ENCODE data around the gene DIPK1C.

Gene DIPK1C

DNA sequence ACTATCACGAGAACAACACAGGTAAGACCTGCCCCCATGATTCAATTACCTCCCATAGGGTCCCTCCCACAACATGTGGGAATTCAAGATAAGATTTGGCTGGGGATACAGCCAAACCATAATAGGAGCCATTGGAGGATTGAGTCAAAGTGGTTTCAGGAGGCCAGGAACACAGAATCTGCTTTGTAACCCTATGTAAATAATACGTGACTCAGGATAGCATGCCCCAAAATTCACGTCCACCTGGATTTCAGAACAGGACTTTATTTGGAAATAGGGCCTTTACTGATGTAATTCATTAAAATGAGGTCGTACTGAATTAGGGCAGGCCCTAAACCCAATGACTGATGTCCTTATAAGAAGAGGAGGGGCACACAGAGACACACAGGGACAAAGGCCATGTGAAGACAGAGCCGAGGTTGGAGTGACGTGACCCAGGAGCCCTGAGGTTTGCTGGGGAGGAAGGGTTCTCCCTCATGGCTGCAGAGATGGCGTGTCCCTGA is 23.1 kb upstream of the DIPK1C start:
- Histone ChIP-seq H3K4me1 (peaks cover 0 to 8% (median 0%) of the 10 kb centered on the region in 4 donors), H3K4me3 (no peak overlapping the region), H3K9me3 (no peaks in the 10 kb centered on the region), H3K36me3 (no peaks in the 10 kb centered on the region), H3K27ac (no peak overlapping the region), H3K27me3 (peaks cover 0 to 5% of the 10 kb centered on the region in 2 donors)
- intact Hi-C loops (cut with DNase I; ENCODE audit: low total_unique reads) = loop anchor here (10.0 kb wide), 1 partner anchor 275 kb away; no protein-coding TSS in a partner anchor
- no peak for DNase-seq
- TF ChIP-seq CTCF (IDR thresholded peaks at IDR 0.05) = no peak

- no peak for TF ChIP-seq CTCF (IDR thresholded peaks at IDR 0.05)
- H3K36me3 ChIP-seq = no peaks in the 10 kb centered on the region
These were observed 22.5 kb upstream of the DIPK1C start for GRCh38 chr18:74479486-74480148.

DNA sequence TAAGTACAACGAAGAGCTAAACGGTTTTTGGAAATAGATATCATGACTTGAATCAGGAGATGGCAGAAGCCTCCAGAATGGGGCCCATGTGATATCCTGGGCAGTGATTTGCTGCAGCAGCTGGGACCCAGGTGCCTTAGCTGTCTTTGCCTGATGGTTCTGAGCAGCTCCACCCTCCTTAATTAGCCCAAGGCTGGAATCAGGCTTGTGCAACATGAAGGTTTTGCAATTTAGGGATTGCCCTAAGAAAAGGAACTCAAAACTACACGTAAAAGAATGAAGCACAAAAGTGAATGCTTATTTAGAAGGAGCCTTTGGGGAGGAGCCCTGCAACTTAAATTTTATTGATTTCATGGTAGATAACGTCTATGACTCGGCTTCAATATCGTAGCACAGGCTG is 21.8 kb upstream of the DIPK1C start:
- DNase-seq = no peak
- Histone ChIP-seq H3K4me3 (no peak overlapping the region), H3K27me3 (peaks cover 0 to 9% of the 10 kb centered on the region in 2 donors), H3K4me1 (no peaks in the 10 kb centered on the region), H3K27ac (no peak overlapping the region), H3K9me3 (no peaks in the 10 kb centered on the region), H3K36me3 (no peaks in the 10 kb centered on the region)
- intact Hi-C loops (cut with DNase I; ENCODE audit: low total_unique reads) = no loop called here
- TF ChIP-seq CTCF (IDR thresholded peaks at IDR 0.05) = no peak

More at GRCh38 chr18:74479486-74480148, 22.5 kb upstream of the DIPK1C start:
- Histone ChIP-seq H3K27ac (no peak overlapping the region), H3K27me3 (peaks cover 0 to 6% of the 10 kb centered on the region in 2 donors), H3K4me1 (peaks cover 0 to 4% (median 0%) of the 10 kb centered on the region in 4 donors), H3K4me3 (no peak overlapping the region), H3K9me3 (no peaks in the 10 kb centered on the region)
- DNase-seq = no peak
- intact Hi-C loops (cut with DNase I; ENCODE audit: low total_unique reads) = loop anchor here (10.0 kb wide), 1 partner anchor 275 kb away; no protein-coding TSS in a partner anchor

GRCh38 chr18:74478316-74478715 is 21.2 kb upstream of the DIPK1C start:
- H3K9me3 ChIP-seq = no peaks in the 10 kb centered on the region
- H3K27ac ChIP-seq = no peak overlapping the region
- no peak overlapping the region for H3K4me3 ChIP-seq
- H3K36me3 ChIP-seq = no peaks in the 10 kb centered on the region
- no peak for TF ChIP-seq CTCF (IDR thresholded peaks at IDR 0.05)
- no peaks in the 10 kb centered on the region for H3K4me1 ChIP-seq
- H3K27me3 ChIP-seq = peaks cover 0 to 9% of the 10 kb centered on the region in 2 donors
- DNase-seq = no peak
- intact Hi-C loops (cut with DNase I; ENCODE audit: low total_unique reads) = no loop called here

DNA sequence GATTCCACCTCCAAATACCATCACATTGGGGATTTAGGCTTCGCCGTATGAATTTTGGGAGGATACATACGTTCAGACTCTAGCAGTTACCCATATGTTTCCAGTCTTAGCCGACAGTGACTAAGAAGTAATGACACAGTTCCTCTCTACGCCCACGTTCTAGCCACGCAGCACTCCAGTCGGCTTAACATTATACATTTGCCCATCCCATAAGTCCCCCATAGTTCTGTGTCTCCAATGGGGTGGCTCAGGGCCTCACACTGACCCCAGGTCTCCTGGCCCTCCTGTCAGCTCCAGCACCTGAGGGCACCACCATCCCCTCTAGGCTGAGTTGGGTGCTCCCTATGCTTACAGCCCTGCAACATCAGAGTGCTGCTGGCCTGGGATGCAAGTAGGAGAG is 20.7 kb upstream of the DIPK1C start:
- no peaks in the 10 kb centered on the region for H3K4me1 ChIP-seq
- TF ChIP-seq CTCF (IDR thresholded peaks at IDR 0.05) = no peak
- no peaks in the 10 kb centered on the region for H3K36me3 ChIP-seq
- no peak overlapping the region for H3K4me3 ChIP-seq
- intact Hi-C loops (cut with DNase I; ENCODE audit: low total_unique reads) = no loop called here
- H3K27ac ChIP-seq = no peak overlapping the region
- peaks cover 0 to 9% of the 10 kb centered on the region in 2 donors for H3K27me3 ChIP-seq
- no peaks in the 10 kb centered on the region for H3K9me3 ChIP-seq
- DNase-seq = no peak

Measured in tibial artery (tissue), 4 donors.